H9 (cell line): Measurements from ENCODE around the gene PRTN3. TPM values are rescaled to one million over a fixed set of nuclear protein-coding genes. Genes with fewer than 3 reads are reported as not detected.

ENCODE experiments used
- DNase-seq: peaks from one replicate; pipeline ENCODE4 v3.0.0-alpha.2; 2017
- H2AFZ ChIP-seq: one replicate; pipeline ENCODE4 v1.6.1; 2013; ENCODE audit warnings: mild to moderate bottlenecking, low read length, control low read depth, moderate library complexity
- H2AK5ac ChIP-seq: 2 replicates; pipeline ENCODE4 v1.6.1; 2013; ENCODE audit warnings: low read length, control low read depth, mixed read lengths; ENCODE audit not compliant: insufficient read length
- H2BK120ac ChIP-seq: one replicate; pipeline ENCODE4 v1.6.1; 2013; ENCODE audit warnings: low read depth, mild to moderate bottlenecking, low read length, control low read depth, inconsistent platforms; ENCODE audit not compliant: poor library complexity, severe bottlenecking
- H2BK12ac ChIP-seq: 2 replicates; pipeline ENCODE4 v1.6.1; 2013; ENCODE audit warnings: low read length, control low read depth, mixed read lengths, low read depth; ENCODE audit not compliant: insufficient read length
- H2BK15ac ChIP-seq: 2 replicates; pipeline ENCODE4 v1.6.1; 2013; ENCODE audit warnings: low read depth, low read length, control low read depth
- H2BK20ac ChIP-seq: one replicate; pipeline ENCODE4 v1.6.1; 2013; ENCODE audit warnings: low read depth, mild to moderate bottlenecking, low read length, control low read depth, inconsistent platforms; ENCODE audit not compliant: poor library complexity, severe bottlenecking
- H2BK5ac ChIP-seq: 2 replicates; pipeline ENCODE4 v1.6.1; 2013; ENCODE audit warnings: low read length, control low read depth, mixed read lengths; ENCODE audit not compliant: insufficient read length
- H3K14ac ChIP-seq: 2 replicates; pipeline ENCODE4 v1.6.1; 2013; ENCODE audit warnings: low read length, control low read depth; ENCODE audit not compliant: insufficient read depth
- H3K18ac ChIP-seq: 2 replicates; pipeline ENCODE4 v1.6.1; 2013; ENCODE audit warnings: low read depth, mild to moderate bottlenecking, mixed read lengths, low read length, control low read depth; ENCODE audit not compliant: insufficient read length
- H3K23ac ChIP-seq: 2 replicates; pipeline ENCODE4 v1.6.1; 2013; ENCODE audit warnings: low read length, control low read depth, mixed read lengths, low read depth; ENCODE audit not compliant: insufficient read length
- H3K23me2 ChIP-seq: 2 replicates; pipeline ENCODE4 v1.6.1; 2013; ENCODE audit warnings: low read depth, mild to moderate bottlenecking, mixed read lengths, low read length, control low read depth; ENCODE audit not compliant: insufficient read length, poor library complexity, severe bottlenecking
- H3K27ac ChIP-seq: 2 replicates; pipeline ENCODE4 v1.5.1; 2013; ENCODE audit warnings: low read length, control low read depth, mixed read lengths, low read depth; ENCODE audit not compliant: insufficient read length
- H3K27me3 ChIP-seq: 2 replicates; pipeline ENCODE4 v1.6.1; 2013; ENCODE audit warnings: low read length, control low read depth, inconsistent platforms; ENCODE audit not compliant: insufficient read depth
- H3K4ac ChIP-seq: 2 replicates; pipeline ENCODE4 v1.6.1; 2013; ENCODE audit warnings: low read depth, mild to moderate bottlenecking, control low read depth, inconsistent platforms, low read length, moderate library complexity
- H3K4me1 ChIP-seq: 2 replicates; pipeline ENCODE4 v1.6.1; 2013; ENCODE audit warnings: low read length, control low read depth, inconsistent platforms; ENCODE audit not compliant: insufficient read depth
- H3K4me2 ChIP-seq: 2 replicates; pipeline ENCODE4 v1.6.1; 2013; ENCODE audit warnings: low read length, control low read depth, mixed read lengths; ENCODE audit not compliant: insufficient read length, insufficient read depth
- H3K56ac ChIP-seq: 2 replicates; pipeline ENCODE4 v1.6.1; 2013; ENCODE audit warnings: low read depth, mild to moderate bottlenecking, mixed read lengths, low read length, control low read depth; ENCODE audit not compliant: insufficient read length
- H3K79me1 ChIP-seq: 2 replicates; pipeline ENCODE4 v1.6.1; 2013; ENCODE audit warnings: low read depth, mild to moderate bottlenecking, moderate library complexity, low read length, control low read depth, inconsistent platforms; ENCODE audit not compliant: insufficient read depth, poor library complexity, severe bottlenecking
- H3K79me2 ChIP-seq: 2 replicates; pipeline ENCODE4 v1.6.1; 2013; ENCODE audit warnings: low read length, control low read depth, inconsistent platforms; ENCODE audit not compliant: insufficient read depth
- H3K9ac ChIP-seq: 2 replicates; pipeline ENCODE4 v1.6.1; 2013; ENCODE audit warnings: low read length, control low read depth, mixed read lengths; ENCODE audit not compliant: insufficient read length; ENCODE audit errors: extremely low read depth
- H3K9me3 ChIP-seq: one replicate; pipeline ENCODE4 v1.6.1; 2013; ENCODE audit warnings: low read depth, low read length, inconsistent platforms; ENCODE audit not compliant: control insufficient read depth
- H3T11ph ChIP-seq: one replicate; pipeline ENCODE4 v1.6.1; 2013; ENCODE audit warnings: mild to moderate bottlenecking, low read length, control low read depth, inconsistent platforms
- H4K20me1 ChIP-seq: one replicate; pipeline ENCODE4 v1.6.1; 2013; ENCODE audit not compliant: control insufficient read depth, insufficient read length, insufficient read depth
- H4K5ac ChIP-seq: 2 replicates; pipeline ENCODE4 v1.6.1; 2013; ENCODE audit warnings: low read depth, mild to moderate bottlenecking, mixed read lengths, low read length, control low read depth; ENCODE audit not compliant: insufficient read length
- H4K8ac ChIP-seq: replicated peaks from 2 replicates; pipeline ENCODE4 v1.6.1; 2013; ENCODE audit warnings: low read length, control low read depth, mixed read lengths, low read depth; ENCODE audit not compliant: insufficient read length
- H4K91ac ChIP-seq: 2 replicates; pipeline ENCODE4 v1.6.1; 2013; ENCODE audit warnings: low read depth, mild to moderate bottlenecking, moderate library complexity, mixed read lengths, low read length, control low read depth; ENCODE audit not compliant: insufficient read length
- H3K27ac Mint-ChIP-seq, 3 experiments: 2 replicates in 2 of 3; 3 replicates in 1 of 3; pipeline ENCODE4 v1.8.0; 2020 to 2021; ENCODE audit warnings: mixed read lengths in 3 of 3, mild to moderate bottlenecking in 1 of 3, moderate library complexity in 1 of 3
- H3K27me3 Mint-ChIP-seq: 2 replicates; pipeline ENCODE4 v1.8.0; 2021; ENCODE audit warnings: low read depth, mild to moderate bottlenecking, moderate library complexity, mixed read lengths
- H3K36me3 Mint-ChIP-seq, 3 experiments: 2 replicates in 2 of 3; 3 replicates in 1 of 3; pipeline ENCODE4 v1.8.0; 2020 to 2021; ENCODE audit warnings: low read depth in 3 of 3, mixed read lengths in 3 of 3; ENCODE audit not compliant: insufficient read depth in 1 of 3
- H3K4me1 Mint-ChIP-seq, 2 experiments: 2 replicates each; pipeline ENCODE4 v1.8.0; 2020; ENCODE audit warnings: mixed read lengths in 2 of 2
- H3K4me3 Mint-ChIP-seq, 2 experiments: 2 replicates in 1 of 2; 3 replicates in 1 of 2; pipeline ENCODE4 v1.8.0; 2020 to 2021; ENCODE audit warnings: mild to moderate bottlenecking in 2 of 2, mixed read lengths in 2 of 2, moderate library complexity in 1 of 2
- H3K9me3 Mint-ChIP-seq, 2 experiments: 2 replicates in 1 of 2; 3 replicates in 1 of 2; pipeline ENCODE4 v1.8.0; 2020; ENCODE audit warnings: mild to moderate bottlenecking in 2 of 2, mixed read lengths in 2 of 2, moderate library complexity in 1 of 2
- WGBS: extraction: QIAGEN DNeasy Blood & Tissue Kit; methylation state at CpG from one replicate; pipeline ENCODE4 v1.1.7; 2013; ENCODE audit warnings: missing lambda C conversion rate, low lambda C conversion rate, mixed read lengths; ENCODE audit not compliant: insufficient read length; ENCODE audit errors: extremely low coverage; 5-methylcytosine and 5-hydroxymethylcytosine counted together
- total RNA-seq: library from RNA; stranded (reverse); gene quantifications from 2 replicates; pipeline ENCODE4 v1.2.1, GENCODE V29; 2021
- TF ChIP-seq, protein P1 (sequence below): fragments of 200-600 bp; sonication (generic); conservative IDR thresholded peaks from 3 replicates; pipeline ENCODE4 v1.8.0; 2021; ENCODE audit warnings: antibody characterized with exemption, mild to moderate bottlenecking

Gene PRTN3
- total RNA-seq, 1 experiment from 2014 or later, result 0.31 TPM

DNA sequence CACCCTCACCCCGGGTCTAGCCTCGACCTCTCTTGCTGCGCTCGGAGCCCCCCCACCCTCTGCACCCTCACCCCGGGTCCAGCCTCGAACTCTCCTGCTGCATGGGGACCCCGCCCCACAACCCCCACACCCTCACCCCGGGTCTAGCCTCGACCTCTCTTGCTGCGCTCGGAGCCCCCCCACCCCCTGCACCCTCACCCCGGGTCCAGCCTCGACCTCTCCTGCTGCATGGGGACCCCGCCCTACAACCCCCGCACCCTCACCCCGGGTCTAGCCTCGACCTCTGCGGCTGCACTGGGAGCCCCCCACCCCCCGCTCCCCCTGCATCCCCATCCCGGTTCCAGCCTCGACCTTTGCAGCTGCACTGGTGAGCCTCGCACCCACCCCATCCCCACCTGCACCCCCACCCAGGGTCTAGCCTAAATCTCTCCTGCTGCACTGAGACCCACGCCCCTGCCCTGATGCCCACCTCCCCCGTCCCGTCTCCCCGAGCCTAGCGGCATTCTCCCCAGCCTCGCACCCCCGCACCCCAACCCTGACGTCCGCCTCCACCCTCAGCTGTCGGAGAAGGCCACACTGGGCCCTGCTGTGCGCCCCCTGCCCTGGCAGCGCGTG lies 20.4 kb downstream of the PRTN3 start:
- Histone ChIP-seq H3K23ac (no peak overlapping the region), H3K79me2 (no peaks in the 10 kb centered on the region), H2AK5ac (no peak overlapping the region), H4K5ac (no peak overlapping the region), H2BK120ac (no peak overlapping the region), H4K20me1 (no peaks in the 10 kb centered on the region), H4K8ac (no peak overlapping the region), H2BK20ac (no peak overlapping the region), H2AFZ (no peak overlapping the region), H3K4me1 (no peaks in the 10 kb centered on the region), H3K27ac (no peak overlapping the region), H3K79me1 (no peaks in the 10 kb centered on the region), H2BK5ac (no peak overlapping the region), H3K23me2 (peaks cover 3% of the 10 kb centered on the region), H3K4ac (no peak overlapping the region), H3K27me3 (peaks cover 3% of the 10 kb centered on the region; the same call in 1 of the 2 replicates), H2BK12ac (no peak overlapping the region), H3T11ph (no peak overlapping the region), H2BK15ac (no peak overlapping the region), H3K56ac (no peak overlapping the region), H3K14ac (no peak overlapping the region), H4K91ac (no peak overlapping the region), H3K4me2 (peak overlapping the region; percentile 22), H3K9ac (no peak overlapping the region), H3K9me3 (no peaks in the 10 kb centered on the region), H3K18ac (peak overlapping the region; percentile 22)
- TF ChIP-seq, protein P1, sequence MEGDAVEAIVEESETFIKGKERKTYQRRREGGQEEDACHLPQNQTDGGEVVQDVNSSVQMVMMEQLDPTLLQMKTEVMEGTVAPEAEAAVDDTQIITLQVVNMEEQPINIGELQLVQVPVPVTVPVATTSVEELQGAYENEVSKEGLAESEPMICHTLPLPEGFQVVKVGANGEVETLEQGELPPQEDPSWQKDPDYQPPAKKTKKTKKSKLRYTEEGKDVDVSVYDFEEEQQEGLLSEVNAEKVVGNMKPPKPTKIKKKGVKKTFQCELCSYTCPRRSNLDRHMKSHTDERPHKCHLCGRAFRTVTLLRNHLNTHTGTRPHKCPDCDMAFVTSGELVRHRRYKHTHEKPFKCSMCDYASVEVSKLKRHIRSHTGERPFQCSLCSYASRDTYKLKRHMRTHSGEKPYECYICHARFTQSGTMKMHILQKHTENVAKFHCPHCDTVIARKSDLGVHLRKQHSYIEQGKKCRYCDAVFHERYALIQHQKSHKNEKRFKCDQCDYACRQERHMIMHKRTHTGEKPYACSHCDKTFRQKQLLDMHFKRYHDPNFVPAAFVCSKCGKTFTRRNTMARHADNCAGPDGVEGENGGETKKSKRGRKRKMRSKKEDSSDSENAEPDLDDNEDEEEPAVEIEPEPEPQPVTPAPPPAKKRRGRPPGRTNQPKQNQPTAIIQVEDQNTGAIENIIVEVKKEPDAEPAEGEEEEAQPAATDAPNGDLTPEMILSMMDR, result no peak
- DNase-seq, result no peak
- Mint-ChIP-seq H3K9me3 (peaks cover 0 to 2% of the 10 kb centered on the region in 2 experiments; a peak in 1 of 5 replicates), H3K4me1 (peaks cover 2 to 10% of the 10 kb centered on the region in 2 experiments; a peak in 2 of 4 replicates), H3K36me3 (peaks cover 0 to 6% (median 4%) of the 10 kb centered on the region in 3 experiments; a peak in 5 of 7 replicates), H3K27me3 (peaks cover 43% of the 10 kb centered on the region), H3K4me3 (peak overlapping the region; percentile 4 to 65; a peak in 2 of 5 replicates), H3K27ac (no peak overlapping the region)
- WGBS, result no CpG with 5 or more reads among the region's 35 CpGs
